IPS DF 6.9 (cell line): Measurements from ENCODE around the gene CLIP4.

Experiments used
- DNase-seq: peaks from one replicate; pipeline ENCODE4 v3.0.0-alpha.2; 2013; ENCODE audit warnings: low read depth, low spot score
- H3K27ac ChIP-seq: one replicate; pipeline ENCODE4 v1.5.1; 2013; ENCODE audit warnings: low read length, control low read depth
- H3K27me3 ChIP-seq: 2 replicates; pipeline ENCODE4 v1.6.1; 2013; ENCODE audit warnings: mild to moderate bottlenecking, low read length; ENCODE audit not compliant: control insufficient read depth, insufficient read depth
- H3K36me3 ChIP-seq: 2 replicates; pipeline ENCODE4 v1.6.1; 2013; ENCODE audit warnings: low read length; ENCODE audit not compliant: control insufficient read depth, insufficient read depth
- H3K4me1 ChIP-seq: 2 replicates; pipeline ENCODE4 v1.6.1; 2013; ENCODE audit warnings: low read length; ENCODE audit not compliant: control insufficient read depth, insufficient read depth
- H3K4me3 ChIP-seq: 2 replicates; pipeline ENCODE4 v1.5.1; 2013; ENCODE audit warnings: mild to moderate bottlenecking, low read length
- H3K9me3 ChIP-seq: 2 replicates; pipeline ENCODE4 v1.6.1; 2013; ENCODE audit warnings: low read length, inconsistent platforms; ENCODE audit not compliant: control insufficient read depth, insufficient read depth
- WGBS: extraction: QIAGEN DNeasy Blood & Tissue Kit; methylation state at CpG from one replicate; pipeline ENCODE4 v1.1.7; 2013; ENCODE audit warnings: mixed read lengths, missing lambda C conversion rate; ENCODE audit not compliant: insufficient read length, insufficient coverage; 5-methylcytosine and 5-hydroxymethylcytosine counted together

CLIP4 gene

GRCh38 chr2:29134933-29135332, 19.7 kb downstream of the CLIP4 start:
- Histone ChIP-seq H3K36me3 (no peaks in the 10 kb centered on the region), H3K27me3 (no peaks in the 10 kb centered on the region), H3K4me3 (no peak overlapping the region), H3K4me1 (no peaks in the 10 kb centered on the region), H3K9me3 (no peaks in the 10 kb centered on the region), H3K27ac (no peak overlapping the region)
- no peak for DNase-seq
- no CpG with 5 or more reads among the region's 1 CpG for WGBS

DNA sequence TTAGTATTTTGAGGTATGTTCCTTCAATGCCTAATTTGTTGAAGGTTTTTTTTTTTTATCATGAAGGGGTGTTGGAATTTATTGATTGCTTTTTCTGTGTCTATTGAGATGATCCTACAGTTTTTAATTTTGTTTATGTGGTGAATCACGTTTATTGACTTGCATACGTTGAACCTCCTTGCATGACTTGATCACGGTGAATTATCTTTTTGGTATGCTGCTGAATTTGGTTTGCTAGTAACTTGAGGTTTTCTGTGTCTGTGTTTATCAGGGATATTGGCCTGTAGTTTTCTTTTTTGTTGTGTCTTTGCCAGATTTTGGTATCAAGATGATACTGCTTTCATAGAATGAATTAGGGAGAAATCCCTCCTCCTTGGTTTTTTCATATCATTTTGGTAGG, 23.9 kb downstream of the CLIP4 start:
- Histone ChIP-seq H3K4me3 (no peak overlapping the region), H3K36me3 (no peaks in the 10 kb centered on the region), H3K9me3 (no peaks in the 10 kb centered on the region), H3K4me1 (no peaks in the 10 kb centered on the region), H3K27me3 (no peaks in the 10 kb centered on the region), H3K27ac (no peak overlapping the region)
- no CpG with 5 or more reads among the region's 3 CpGs for WGBS
- no peak for DNase-seq

DNA sequence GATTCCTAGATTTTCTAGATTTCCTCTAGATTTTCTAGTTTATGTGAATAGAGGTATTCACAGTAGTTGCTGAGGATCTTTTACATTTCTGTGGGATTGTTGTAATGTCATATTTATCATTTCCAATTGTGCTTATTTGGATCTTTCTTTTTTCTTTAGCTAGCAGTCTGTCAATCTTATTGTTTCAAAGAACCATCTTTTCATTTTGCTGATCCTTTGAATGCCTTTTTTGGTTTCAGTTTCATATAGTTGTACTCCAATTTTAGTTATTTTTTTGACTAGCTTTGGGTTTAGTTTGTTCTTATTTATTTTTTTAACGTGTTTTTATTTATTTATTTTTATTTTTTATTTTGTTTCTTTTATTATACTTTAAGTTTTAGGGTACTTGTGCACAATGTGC, 24.5 kb downstream of the CLIP4 start:
- H3K27me3 ChIP-seq = no peaks in the 10 kb centered on the region
- no peak for DNase-seq
- no peaks in the 10 kb centered on the region for H3K4me1 ChIP-seq
- no peaks in the 10 kb centered on the region for H3K36me3 ChIP-seq
- H3K9me3 ChIP-seq = no peaks in the 10 kb centered on the region
- no peak overlapping the region for H3K4me3 ChIP-seq
- 100% methylated on average over 1 of the region's 1 CpG for WGBS
- no peak overlapping the region for H3K27ac ChIP-seq

DNA sequence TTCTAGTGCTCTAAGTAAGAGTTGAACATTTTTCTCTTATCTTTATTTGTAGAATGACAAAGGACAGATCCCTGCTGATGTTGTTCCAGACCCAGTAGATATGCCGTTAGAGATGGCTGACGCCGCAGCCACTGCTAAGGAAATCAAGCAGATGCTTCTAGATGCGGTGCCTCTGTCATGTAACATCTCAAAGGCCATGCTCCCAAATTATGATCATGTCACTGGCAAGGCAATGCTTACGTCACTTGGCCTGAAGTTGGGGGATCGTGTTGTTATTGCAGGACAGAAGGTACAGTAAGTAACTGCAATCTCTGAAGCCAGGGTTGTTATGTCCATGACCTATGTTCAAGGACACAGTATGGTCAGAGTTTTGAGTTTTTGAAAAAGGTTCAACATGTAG, 28.4 kb downstream of the CLIP4 start:
- Histone ChIP-seq H3K9me3 (no peaks in the 10 kb centered on the region), H3K27ac (no peak overlapping the region), H3K4me3 (no peak overlapping the region), H3K27me3 (no peaks in the 10 kb centered on the region), H3K36me3 (no peaks in the 10 kb centered on the region), H3K4me1 (no peaks in the 10 kb centered on the region)
- WGBS = no CpG with 5 or more reads among the region's 6 CpGs
- no peak for DNase-seq

DNA sequence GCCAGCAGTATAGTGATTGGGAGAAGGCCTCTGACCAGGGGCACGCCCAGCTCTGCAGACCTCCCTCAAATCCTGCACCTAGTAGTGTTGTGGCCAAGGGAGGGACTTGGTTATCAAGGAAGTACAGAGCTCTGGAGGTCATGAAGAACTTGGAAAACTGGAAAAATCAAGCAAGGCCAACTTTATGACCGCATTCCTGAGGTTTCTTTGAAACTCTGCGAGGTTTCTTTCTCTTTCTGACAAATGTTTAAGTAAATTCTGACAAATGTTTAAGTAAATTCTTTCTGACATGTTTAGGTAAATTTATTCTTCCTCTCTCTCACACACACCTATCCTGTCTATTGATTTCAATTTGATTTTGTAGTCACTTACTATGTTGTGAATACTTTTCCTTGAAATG, 31.0 kb downstream of the CLIP4 start:
- WGBS = no CpG with 5 or more reads among the region's 3 CpGs
- Histone ChIP-seq H3K9me3 (no peaks in the 10 kb centered on the region), H3K4me1 (no peaks in the 10 kb centered on the region), H3K36me3 (no peaks in the 10 kb centered on the region), H3K4me3 (no peak overlapping the region), H3K27ac (no peak overlapping the region), H3K27me3 (no peaks in the 10 kb centered on the region)
- no peak for DNase-seq

- Histone ChIP-seq H3K36me3 (no peaks in the 10 kb centered on the region), H3K27ac (no peak overlapping the region), H3K4me1 (no peaks in the 10 kb centered on the region), H3K9me3 (no peaks in the 10 kb centered on the region), H3K4me3 (no peak overlapping the region), H3K27me3 (no peaks in the 10 kb centered on the region)
- WGBS = no CpG with 5 or more reads among the region's 3 CpGs
- DNase-seq = no peak
Measured at GRCh38 chr2:29147963-29148362, 32.7 kb downstream of the CLIP4 start.

- H3K4me1 ChIP-seq = no peaks in the 10 kb centered on the region; the same call in 1 of the 2 replicates
- DNase-seq = no peak
- no peak overlapping the region for H3K4me3 ChIP-seq
- WGBS = no CpG with 5 or more reads among the region's 2 CpGs
- no peaks in the 10 kb centered on the region for H3K36me3 ChIP-seq
- no peak overlapping the region for H3K27ac ChIP-seq
- no peaks in the 10 kb centered on the region for H3K27me3 ChIP-seq
- no peaks in the 10 kb centered on the region; the same call in 1 of the 2 replicates for H3K9me3 ChIP-seq
Measured at GRCh38 chr2:29154610-29155009, 39.4 kb downstream of the CLIP4 start.

DNA sequence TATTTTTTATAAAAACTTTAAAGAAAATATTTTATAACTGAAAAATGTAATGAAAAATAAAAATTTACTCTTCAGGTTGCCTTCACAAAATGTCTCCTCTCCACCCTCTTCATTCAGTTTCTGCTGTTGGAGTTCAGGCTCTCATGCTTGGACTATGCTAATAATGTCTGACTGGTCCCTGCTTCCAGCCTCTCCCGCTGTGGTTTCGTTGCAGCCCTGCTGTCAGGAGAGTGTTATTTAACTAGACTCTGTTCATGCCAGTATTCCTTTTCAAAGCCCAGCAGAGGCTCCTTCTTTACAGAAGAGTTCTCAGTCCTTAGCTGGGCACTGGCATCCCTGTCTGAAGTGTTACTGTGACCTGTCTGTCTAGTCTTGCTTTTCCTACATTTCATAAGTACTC, 40.4 kb downstream of the CLIP4 start:
- no peak overlapping the region for H3K27ac ChIP-seq
- no peak overlapping the region for H3K4me3 ChIP-seq
- no peaks in the 10 kb centered on the region; the same call in 1 of the 2 replicates for H3K4me1 ChIP-seq
- no CpG with 5 or more reads among the region's 2 CpGs for WGBS
- no peak for DNase-seq
- H3K9me3 ChIP-seq = no peaks in the 10 kb centered on the region; the same call in 1 of the 2 replicates
- no peaks in the 10 kb centered on the region for H3K36me3 ChIP-seq
- no peaks in the 10 kb centered on the region for H3K27me3 ChIP-seq

DNA sequence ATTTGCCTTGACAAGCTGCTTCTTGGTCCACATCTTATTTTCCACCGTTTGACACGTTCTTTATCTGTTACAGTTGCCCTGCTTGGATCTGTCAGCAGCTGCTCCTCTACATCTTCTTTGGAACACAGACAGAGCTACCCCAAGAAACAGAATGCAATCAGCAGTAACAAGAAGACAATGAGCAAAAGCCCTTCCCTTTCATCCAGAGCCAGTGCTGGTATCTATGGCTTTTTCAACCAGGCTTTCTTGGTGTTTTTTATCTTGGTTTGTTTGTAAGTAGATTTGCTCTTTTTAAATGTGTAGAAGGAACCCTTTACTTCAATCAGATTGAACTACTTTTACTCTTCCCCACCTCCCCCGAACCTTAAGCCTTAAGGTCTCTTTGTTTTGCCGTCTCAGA, 41.9 kb downstream of the CLIP4 start:
- Histone ChIP-seq H3K27ac (no peak overlapping the region), H3K27me3 (no peaks in the 10 kb centered on the region), H3K4me3 (no peak overlapping the region), H3K36me3 (no peaks in the 10 kb centered on the region), H3K9me3 (no peaks in the 10 kb centered on the region; the same call in 1 of the 2 replicates), H3K4me1 (no peaks in the 10 kb centered on the region; the same call in 1 of the 2 replicates)
- WGBS = no CpG with 5 or more reads among the region's 4 CpGs
- no peak for DNase-seq

- Histone ChIP-seq H3K36me3 (no peaks in the 10 kb centered on the region), H3K4me3 (no peak overlapping the region), H3K9me3 (no peaks in the 10 kb centered on the region; the same call in 1 of the 2 replicates), H3K4me1 (no peaks in the 10 kb centered on the region; the same call in 1 of the 2 replicates), H3K27ac (no peak overlapping the region), H3K27me3 (no peaks in the 10 kb centered on the region)
- DNase-seq = no peak
- no CpG with 5 or more reads among the region's 1 CpG for WGBS
Measured at GRCh38 chr2:29159125-29159524, 43.9 kb downstream of the CLIP4 start.

GRCh38 chr2:29160184-29160583, 45.0 kb downstream of the CLIP4 start:
- DNase-seq = no peak
- Histone ChIP-seq H3K4me1 (no peaks in the 10 kb centered on the region; the same call in 1 of the 2 replicates), H3K27ac (no peak overlapping the region), H3K9me3 (no peaks in the 10 kb centered on the region), H3K36me3 (no peaks in the 10 kb centered on the region), H3K27me3 (no peaks in the 10 kb centered on the region), H3K4me3 (no peak overlapping the region)
- WGBS = no CpG with 5 or more reads among the region's 5 CpGs
